ENCODE measurements around the gene PMVK. TPM values are rescaled to one million over a fixed set of nuclear protein-coding genes. Genes with fewer than 3 reads are reported as not detected.
"Not testable (repeated sequence)": the region's sequence is repeated elsewhere in the genome, so short reads cannot be mapped to it uniquely, and the experiment has no call there.

PMVK gene
- total RNA-seq, 1 donor from 2014 or later, result 15.6 TPM

DNA sequence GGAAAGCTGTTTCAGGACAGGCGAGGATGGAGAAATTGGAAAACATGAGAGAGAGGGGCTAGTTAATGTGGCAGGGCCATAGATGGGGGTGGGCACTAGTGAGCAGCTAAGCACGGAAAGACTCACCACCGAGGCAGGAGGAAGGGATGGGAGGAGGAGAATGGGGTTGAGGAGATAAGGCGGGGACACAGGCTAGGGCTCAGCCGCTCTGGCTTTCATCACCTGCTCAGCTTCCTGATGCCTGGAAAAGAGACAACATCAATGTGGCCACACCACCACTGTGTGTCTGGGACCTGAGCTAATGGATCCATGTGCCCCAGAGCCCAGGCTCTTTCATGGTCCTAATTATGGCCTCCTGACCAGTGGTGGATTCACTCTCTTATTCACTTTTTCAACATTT lies 27.6 kb downstream of the PMVK start:
- no peaks in the 10 kb centered on the region for H3K4me1 Mint-ChIP-seq (ENCODE audit: low read depth, unreplicated experiment)
- Histone ChIP-seq H3K4me1 (ENCODE audit: insufficient read depth, low read length) (no peaks in the 10 kb centered on the region), H3K27me3 (ENCODE audit: insufficient read depth, low read length) (peaks cover 6% of the 10 kb centered on the region), H4K20me1 (ENCODE audit: insufficient read depth, low read length) (no peaks in the 10 kb centered on the region), H3K4me3 (ENCODE audit: insufficient read depth, low read depth, low read length) (no peak overlapping the region), H3K79me2 (ENCODE audit: insufficient read depth, low read length) (no peaks in the 10 kb centered on the region), H3K36me3 (ENCODE audit: insufficient read depth, low read length) (no peaks in the 10 kb centered on the region), H3K4me2 (ENCODE audit: low read length) (no peak overlapping the region), H2AFZ (ENCODE audit: low read depth, low read length) (no peak overlapping the region), H3K27ac (ENCODE audit: low read depth, low read length) (no peak overlapping the region), H3K9ac (ENCODE audit: low read length) (no peak overlapping the region), H3K9me3 (ENCODE audit: insufficient read depth, low read depth, low read length) (no peaks in the 10 kb centered on the region)
- FAIRE-seq (no peak), DNase-seq (ENCODE audit: low read depth) (no peak)
- H3K36me3 Mint-ChIP-seq (ENCODE audit: low read depth, unreplicated experiment), result peaks cover 6% of the 10 kb centered on the region
- peaks cover 28% of the 10 kb centered on the region for H3K9me3 Mint-ChIP-seq (ENCODE audit: unreplicated experiment)
- no peak overlapping the region for H3K4me3 Mint-ChIP-seq (ENCODE audit: unreplicated experiment)
- H3K27me3 Mint-ChIP-seq (ENCODE audit: low read depth, unreplicated experiment), result peaks cover 20% of the 10 kb centered on the region
- no peak for TF ChIP-seq EZH2 (IDR thresholded peaks at IDR 0.05; ENCODE audit: insufficient read depth, low read length)
- TF ChIP-seq, protein P1, sequence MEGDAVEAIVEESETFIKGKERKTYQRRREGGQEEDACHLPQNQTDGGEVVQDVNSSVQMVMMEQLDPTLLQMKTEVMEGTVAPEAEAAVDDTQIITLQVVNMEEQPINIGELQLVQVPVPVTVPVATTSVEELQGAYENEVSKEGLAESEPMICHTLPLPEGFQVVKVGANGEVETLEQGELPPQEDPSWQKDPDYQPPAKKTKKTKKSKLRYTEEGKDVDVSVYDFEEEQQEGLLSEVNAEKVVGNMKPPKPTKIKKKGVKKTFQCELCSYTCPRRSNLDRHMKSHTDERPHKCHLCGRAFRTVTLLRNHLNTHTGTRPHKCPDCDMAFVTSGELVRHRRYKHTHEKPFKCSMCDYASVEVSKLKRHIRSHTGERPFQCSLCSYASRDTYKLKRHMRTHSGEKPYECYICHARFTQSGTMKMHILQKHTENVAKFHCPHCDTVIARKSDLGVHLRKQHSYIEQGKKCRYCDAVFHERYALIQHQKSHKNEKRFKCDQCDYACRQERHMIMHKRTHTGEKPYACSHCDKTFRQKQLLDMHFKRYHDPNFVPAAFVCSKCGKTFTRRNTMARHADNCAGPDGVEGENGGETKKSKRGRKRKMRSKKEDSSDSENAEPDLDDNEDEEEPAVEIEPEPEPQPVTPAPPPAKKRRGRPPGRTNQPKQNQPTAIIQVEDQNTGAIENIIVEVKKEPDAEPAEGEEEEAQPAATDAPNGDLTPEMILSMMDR (IDR thresholded peaks at IDR 0.05; ENCODE audit: insufficient read depth, low read depth, low read length), result no peak
- no peak overlapping the region for H3K27ac Mint-ChIP-seq (ENCODE audit: unreplicated experiment)

DNA sequence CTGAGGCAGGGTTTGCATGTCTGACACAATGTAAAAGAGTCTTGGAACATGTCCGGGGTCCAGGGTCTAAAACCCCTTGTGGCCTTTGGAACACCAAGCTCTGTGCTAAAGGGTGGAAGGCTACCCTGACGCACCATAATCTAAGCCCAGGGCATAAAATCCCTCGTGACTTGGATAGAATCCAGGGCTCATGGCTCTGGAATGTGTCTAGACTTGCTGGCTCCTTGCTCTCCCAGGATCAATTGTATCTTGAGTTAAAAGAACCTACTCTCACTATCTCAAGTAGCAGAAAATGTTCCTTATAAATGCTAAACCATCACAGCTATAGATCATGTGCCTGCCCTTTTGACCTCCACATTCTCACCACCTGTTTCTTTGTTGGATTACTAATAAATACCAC lies 28.4 kb downstream of the PMVK start:
- not testable (repeated sequence) for FAIRE-seq; H3K4me3 ChIP-seq (ENCODE audit: insufficient read depth, low read depth, low read length); H3K9me3 ChIP-seq (ENCODE audit: insufficient read depth, low read depth, low read length); H3K27ac ChIP-seq (ENCODE audit: low read depth, low read length); H3K4me1 Mint-ChIP-seq (ENCODE audit: low read depth, unreplicated experiment); H3K9ac ChIP-seq (ENCODE audit: low read length); H3K4me2 ChIP-seq (ENCODE audit: low read length); H3K36me3 Mint-ChIP-seq (ENCODE audit: low read depth, unreplicated experiment); H4K20me1 ChIP-seq (ENCODE audit: insufficient read depth, low read length); H3K4me3 Mint-ChIP-seq (ENCODE audit: unreplicated experiment); H3K36me3 ChIP-seq (ENCODE audit: insufficient read depth, low read length); H2AFZ ChIP-seq (ENCODE audit: low read depth, low read length); H3K4me1 ChIP-seq (ENCODE audit: insufficient read depth, low read length); DNase-seq (ENCODE audit: low read depth); H3K27ac Mint-ChIP-seq (ENCODE audit: unreplicated experiment); H3K79me2 ChIP-seq (ENCODE audit: insufficient read depth, low read length); H3K27me3 ChIP-seq (ENCODE audit: insufficient read depth, low read length)
- H3K9me3 Mint-ChIP-seq (ENCODE audit: unreplicated experiment), result peaks cover 26% of the 10 kb centered on the region
- peaks cover 17% of the 10 kb centered on the region for H3K27me3 Mint-ChIP-seq (ENCODE audit: low read depth, unreplicated experiment)

DNA sequence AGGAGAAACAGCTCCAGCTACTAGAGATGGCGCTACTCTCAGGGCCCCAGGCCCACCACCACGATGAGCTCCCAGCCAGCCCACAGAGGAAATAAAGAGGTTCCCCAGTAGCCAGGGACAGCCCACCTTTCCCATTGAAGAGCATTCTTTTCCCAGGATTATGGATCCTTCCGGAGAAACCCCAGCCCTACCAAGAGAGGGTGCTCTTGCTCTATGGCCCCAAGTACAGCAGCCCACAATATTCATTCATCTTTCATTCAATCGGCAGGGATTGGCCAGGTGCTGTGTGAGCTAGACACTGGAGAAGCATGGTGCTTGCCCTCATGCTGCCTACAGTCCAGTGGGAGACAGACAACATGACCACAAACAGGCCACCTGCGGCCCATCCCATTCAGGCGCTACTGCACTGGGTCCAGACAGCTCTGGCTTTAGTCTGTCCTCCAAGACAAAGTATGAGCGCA lies 29.9 kb downstream of the PMVK start:
- FAIRE-seq, result no peak
- no peak for DNase-seq (ENCODE audit: low read depth)
- Mint-ChIP-seq H3K27ac (ENCODE audit: unreplicated experiment) (no peak overlapping the region), H3K9me3 (ENCODE audit: unreplicated experiment) (peaks cover 26% of the 10 kb centered on the region), H3K27me3 (ENCODE audit: low read depth, unreplicated experiment) (peaks cover 11% of the 10 kb centered on the region), H3K36me3 (ENCODE audit: low read depth, unreplicated experiment) (peaks cover 6% of the 10 kb centered on the region), H3K4me1 (ENCODE audit: low read depth, unreplicated experiment) (no peaks in the 10 kb centered on the region), H3K4me3 (ENCODE audit: unreplicated experiment) (no peak overlapping the region)
- H3K4me3 ChIP-seq (ENCODE audit: insufficient read depth, low read depth, low read length), result no peak overlapping the region
- no peaks in the 10 kb centered on the region for H4K20me1 ChIP-seq (ENCODE audit: insufficient read depth, low read length)
- no peaks in the 10 kb centered on the region for H3K79me2 ChIP-seq (ENCODE audit: insufficient read depth, low read length)
- no peaks in the 10 kb centered on the region for H3K9me3 ChIP-seq (ENCODE audit: insufficient read depth, low read depth, low read length)
- H3K27me3 ChIP-seq (ENCODE audit: insufficient read depth, low read length), result peaks cover 3% of the 10 kb centered on the region
- H3K27ac ChIP-seq (ENCODE audit: low read depth, low read length), result no peak overlapping the region
- H3K4me2 ChIP-seq (ENCODE audit: low read length), result no peak overlapping the region
- TF ChIP-seq EZH2 (IDR thresholded peaks at IDR 0.05; ENCODE audit: insufficient read depth, low read length), result no peak
- H3K36me3 ChIP-seq (ENCODE audit: insufficient read depth, low read length), result no peaks in the 10 kb centered on the region
- H3K9ac ChIP-seq (ENCODE audit: low read length), result no peak overlapping the region
- H2AFZ ChIP-seq (ENCODE audit: low read depth, low read length), result no peak overlapping the region
- no peaks in the 10 kb centered on the region for H3K4me1 ChIP-seq (ENCODE audit: insufficient read depth, low read length)

All from astrocyte (in vitro differentiated cells and primary cell).